Activated CD4-positive, alpha-beta memory T cell treated with anti-CD3 and anti-CD28 coated beads for 36 hours (primary cell): Measurements from ENCODE around the gene TUBB3. TPM values are rescaled to one million over a fixed set of nuclear protein-coding genes. Genes with fewer than 3 reads are reported as not detected.

Experiments used
- CTCF ChIA-PET: fragments of 350-600 bp; sonication (Branson Sonifier 250); formaldehyde crosslinking; loops from one replicate; lab custom pipeline; 2021; ENCODE audit warnings: antibody characterized with exemption, inconsistent platforms; lab: Charles Lee
- POLR2A ChIA-PET: fragments of 350-600 bp; sonication (Branson Sonifier 250); formaldehyde crosslinking; loops from one replicate; lab custom pipeline; 2021; ENCODE audit warnings: antibody characterized with exemption; lab: Charles Lee
- DNase-seq: peaks from one replicate; pipeline ENCODE4 v3.0.0-alpha.2; 2020
- H3K27ac Mint-ChIP-seq: one replicate; pipeline ENCODE4 v1.8.0; 2021; ENCODE audit warnings: mixed read lengths
- H3K27me3 Mint-ChIP-seq: one replicate; pipeline ENCODE4 v1.8.0; 2021; ENCODE audit warnings: mixed read lengths
- H3K36me3 Mint-ChIP-seq: one replicate; pipeline ENCODE4 v1.8.0; 2021; ENCODE audit warnings: mixed read lengths
- H3K4me1 Mint-ChIP-seq: one replicate; pipeline ENCODE4 v1.8.0; 2021; ENCODE audit warnings: low read depth, mixed read lengths
- H3K4me3 Mint-ChIP-seq: one replicate; pipeline ENCODE4 v1.8.0; 2021; ENCODE audit warnings: mild to moderate bottlenecking, mixed read lengths
- H3K9me3 Mint-ChIP-seq: one replicate; pipeline ENCODE4 v1.8.0; 2021; ENCODE audit warnings: mixed read lengths
- intact Hi-C: fragments of 100-400 bp; cut with micrococcal nuclease; formaldehyde crosslinking; loops from one replicate; pipeline ENCODE4 v1.15.1; 2023
- total RNA-seq, 2 experiments: library from RNA; stranded (reverse); gene quantifications; one replicate each; pipeline ENCODE4 v1.2.3, GENCODE V29; 2021

TUBB3 gene
- total RNA-seq, 2 experiments from 2014 or later: 0.99 to 1.4 TPM

- no peak overlapping the region for H3K27ac Mint-ChIP-seq
- peaks cover 33% of the 10 kb centered on the region for H3K36me3 Mint-ChIP-seq
- H3K9me3 Mint-ChIP-seq: no peaks in the 10 kb centered on the region
- no peak overlapping the region for H3K4me3 Mint-ChIP-seq
- ChIA-PET CTCF (interaction anchor here (1.1 kb wide), 1 partner anchor 205 kb away, joined by 3 read pairs; no protein-coding TSS in a partner anchor), POLR2A (no interaction called here)
- no peaks in the 10 kb centered on the region for H3K27me3 Mint-ChIP-seq
- intact Hi-C loops: loop anchor here (5.0 kb wide), 1 partner anchor 203 kb away; the partner anchor contains the start of gene SPATA2L
- DNase-seq: no peak
- H3K4me1 Mint-ChIP-seq: peaks cover 2% of the 10 kb centered on the region
Observed at GRCh38 chr16:89904606-89905510, 18.3 kb upstream of the TUBB3 start.

DNA sequence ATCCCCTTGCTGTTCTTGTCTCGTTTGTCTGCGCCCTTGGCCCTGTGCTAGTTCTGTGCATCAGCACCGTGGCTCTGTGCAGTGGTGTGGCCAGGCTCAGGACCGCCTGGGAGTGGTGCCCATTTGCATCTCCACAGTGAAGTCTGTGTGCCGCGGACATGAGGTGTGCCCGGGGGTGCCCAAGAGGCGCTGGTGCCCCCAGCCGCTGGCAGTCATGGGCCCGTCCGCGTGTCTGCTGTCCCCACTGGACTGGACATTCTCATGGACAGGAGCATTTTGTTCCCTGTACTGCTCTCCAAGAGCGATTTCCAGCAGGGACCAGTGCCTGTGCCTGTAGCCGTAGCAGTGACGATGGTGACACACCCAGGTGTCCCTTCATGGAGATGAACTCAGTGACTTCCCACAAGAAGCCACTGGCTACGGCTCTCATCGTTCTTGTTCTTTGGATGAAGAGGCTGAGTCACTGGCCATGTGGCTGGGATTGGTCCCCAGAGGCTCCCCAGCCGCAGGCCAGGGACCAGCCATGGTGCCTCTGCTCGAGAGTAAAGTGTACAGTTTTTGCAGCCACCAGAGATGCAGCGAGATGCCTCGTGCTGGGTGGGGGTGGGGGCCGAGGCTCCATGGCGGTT is 17.5 kb upstream of the TUBB3 start:
- H3K36me3 Mint-ChIP-seq: peaks cover 36% of the 10 kb centered on the region
- no peaks in the 10 kb centered on the region for H3K4me1 Mint-ChIP-seq
- H3K4me3 Mint-ChIP-seq: no peak overlapping the region
- DNase-seq: no peak
- no peak overlapping the region for H3K27ac Mint-ChIP-seq
- ChIA-PET CTCF (interaction anchor here (1.1 kb wide), 1 partner anchor 205 kb away, joined by 3 read pairs; no protein-coding TSS in a partner anchor), POLR2A (no interaction called here)
- H3K27me3 Mint-ChIP-seq: no peaks in the 10 kb centered on the region
- intact Hi-C loops: loop anchor here (5.0 kb wide), 1 partner anchor 203 kb away; the partner anchor contains the start of gene SPATA2L
- H3K9me3 Mint-ChIP-seq: no peaks in the 10 kb centered on the region

DNA sequence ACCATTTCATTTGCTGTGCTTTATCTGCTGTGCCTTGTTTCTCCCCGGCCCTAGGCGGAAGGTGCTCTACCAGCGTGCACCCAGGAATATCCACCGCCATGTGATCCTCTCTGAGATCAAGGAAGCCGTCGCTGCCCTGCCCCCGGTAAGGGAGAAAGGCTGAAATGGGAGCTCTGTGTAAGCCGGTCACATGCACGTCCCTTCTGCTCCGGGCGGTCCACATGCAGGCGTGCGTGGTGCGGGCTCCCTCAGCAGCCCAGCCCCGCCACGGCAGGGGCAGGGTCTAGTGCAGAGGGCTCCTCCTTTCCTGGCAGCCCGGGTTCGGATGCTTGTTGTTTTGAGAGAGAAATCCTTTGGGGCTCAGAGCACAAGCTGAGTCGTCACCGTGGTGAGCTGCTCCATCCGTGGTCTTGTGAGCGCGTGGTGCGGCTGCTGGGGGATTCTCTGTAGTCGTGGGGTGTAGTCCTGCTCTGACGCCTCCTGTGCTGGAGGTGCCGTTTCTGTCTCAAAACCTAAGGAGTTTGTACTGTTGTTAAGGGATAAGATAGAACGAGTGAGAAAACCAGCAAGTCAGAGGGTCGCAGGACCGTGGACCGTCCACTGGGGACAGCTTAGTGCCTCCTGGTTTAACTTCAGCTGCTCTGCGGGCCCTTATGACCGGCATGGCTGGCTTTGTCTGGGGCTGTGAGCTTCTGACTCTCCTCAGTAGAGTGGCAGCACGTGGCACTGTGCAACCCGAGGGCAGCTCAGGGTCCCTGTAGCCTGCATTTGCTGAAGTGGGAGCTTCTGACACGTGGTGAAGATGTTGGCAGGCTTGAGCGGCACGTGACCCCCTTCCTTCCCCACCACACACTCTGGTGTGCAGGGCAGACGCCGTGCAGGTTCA is 16.8 kb upstream of the TUBB3 start:
- intact Hi-C loops: loop anchor here (5.0 kb wide), 1 partner anchor 204 kb away; the partner anchor contains the start of gene SPATA2L
- DNase-seq: no peak
- Mint-ChIP-seq H3K4me1 (no peaks in the 10 kb centered on the region), H3K4me3 (no peak overlapping the region), H3K36me3 (peaks cover 35% of the 10 kb centered on the region), H3K9me3 (no peaks in the 10 kb centered on the region), H3K27me3 (no peaks in the 10 kb centered on the region), H3K27ac (no peak overlapping the region)
- ChIA-PET CTCF (interaction anchor here (1.3 kb wide), 1 partner anchor 18 kb away, joined by 3 read pairs; no protein-coding TSS in a partner anchor), POLR2A (no interaction called here)

DNA sequence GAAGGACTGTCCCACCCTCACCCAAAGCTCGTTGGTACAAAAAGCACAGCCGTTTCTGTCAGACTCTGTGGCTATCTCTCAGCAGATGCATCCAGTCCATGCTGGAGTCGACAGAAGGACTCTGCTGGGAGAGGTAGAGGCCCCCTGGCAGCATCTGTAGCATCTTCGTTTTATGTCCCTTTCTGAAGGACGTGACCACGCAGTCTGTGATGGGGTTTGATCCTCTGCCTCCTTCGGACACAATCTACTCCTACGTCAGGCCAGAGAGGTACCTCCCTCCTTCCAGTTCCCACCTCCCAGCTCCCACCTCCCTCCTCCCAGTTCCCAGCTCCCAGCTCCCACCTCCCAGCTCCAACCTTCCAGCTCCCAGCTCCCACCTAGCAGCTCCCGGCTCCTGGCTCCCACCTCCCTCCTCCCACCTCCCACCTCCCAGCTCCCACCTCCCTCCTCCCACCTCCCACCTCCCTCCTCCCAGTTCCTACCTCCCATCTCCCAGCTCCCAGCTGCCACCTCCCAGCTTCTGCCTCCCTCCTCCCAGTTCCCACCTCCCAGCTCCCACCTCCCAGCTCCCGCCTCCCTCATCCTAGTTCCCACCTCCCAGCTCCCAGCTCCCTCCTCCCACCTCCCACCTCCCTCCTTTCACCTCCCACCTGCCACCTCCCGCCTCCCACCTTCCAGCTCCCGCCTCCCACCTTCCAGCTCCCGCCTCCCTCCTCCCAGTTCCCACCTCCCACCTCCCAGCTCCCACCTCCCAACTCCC is 15.9 kb upstream of the TUBB3 start:
- H3K4me1 Mint-ChIP-seq: no peaks in the 10 kb centered on the region
- intact Hi-C loops: loop anchor here (5.0 kb wide), 1 partner anchor 205 kb away; the partner anchor contains the start of gene SPATA2L

GRCh38 chr16:89908236-89908635 is 14.9 kb upstream of the TUBB3 start:
- DNase-seq: no peak
- CTCF ChIA-PET: interaction anchor here (0.6 to 2.6 kb wide), 5 partner anchors 9 to 203 kb away, joined by 3 to 8 read pairs (median 3); no protein-coding TSS in a partner anchor
- Mint-ChIP-seq H3K4me3 (no peak overlapping the region), H3K9me3 (no peaks in the 10 kb centered on the region), H3K27me3 (no peaks in the 10 kb centered on the region), H3K4me1 (no peaks in the 10 kb centered on the region), H3K36me3 (peaks cover 39% of the 10 kb centered on the region), H3K27ac (no peak overlapping the region)
- intact Hi-C loops: loop anchor here (5.0 kb wide), 1 partner anchor 206 kb away; the partner anchor contains the start of gene SPATA2L
- POLR2A ChIA-PET: interaction anchor here (0.7 kb wide), 1 partner anchor 42 kb away, joined by 3 read pairs; no protein-coding TSS in a partner anchor

More for the DNA sequence above, 15.9 kb upstream of the TUBB3 start:
- H3K27me3 Mint-ChIP-seq: no peaks in the 10 kb centered on the region
- H3K9me3 Mint-ChIP-seq: no peaks in the 10 kb centered on the region
- H3K27ac Mint-ChIP-seq: no peak overlapping the region
- ChIA-PET CTCF (interaction anchor here (1.0 to 1.3 kb wide), 2 partner anchors 19 to 46 kb away, joined by 3 read pairs; no protein-coding TSS in a partner anchor), POLR2A (interaction anchor here (0.5 to 0.7 kb wide), 2 partner anchors 43 to 61 kb away, joined by 3 read pairs; no protein-coding TSS in a partner anchor)
- H3K4me3 Mint-ChIP-seq: no peak overlapping the region
- no peak for DNase-seq
- peaks cover 37% of the 10 kb centered on the region for H3K36me3 Mint-ChIP-seq

- H3K4me3 Mint-ChIP-seq: no peak overlapping the region
- no peaks in the 10 kb centered on the region for H3K9me3 Mint-ChIP-seq
- no peak overlapping the region for H3K27ac Mint-ChIP-seq
- H3K36me3 Mint-ChIP-seq: peaks cover 41% of the 10 kb centered on the region
- ChIA-PET POLR2A (interaction anchor here (1.2 kb wide), 1 partner anchor 37 kb away, joined by 7 read pairs; the partner anchor contains the start of gene TCF25), CTCF (interaction anchor here (0.6 to 2.6 kb wide), 30 partner anchors 9 to 1101 kb away, joined by 3 to 22 read pairs (median 4); partner anchors contain the start of genes MC1R, TCF25 and TUBB3)
- no peaks in the 10 kb centered on the region for H3K27me3 Mint-ChIP-seq
- peak; percentile 76 for DNase-seq
- intact Hi-C loops: loop anchor here (5.0 kb wide), 1 partner anchor 208 kb away; the partner anchor contains the start of gene SPATA2L
- H3K4me1 Mint-ChIP-seq: no peaks in the 10 kb centered on the region
Observed at GRCh38 chr16:89909777-89910716, 13.1 kb upstream of the TUBB3 start.

DNA sequence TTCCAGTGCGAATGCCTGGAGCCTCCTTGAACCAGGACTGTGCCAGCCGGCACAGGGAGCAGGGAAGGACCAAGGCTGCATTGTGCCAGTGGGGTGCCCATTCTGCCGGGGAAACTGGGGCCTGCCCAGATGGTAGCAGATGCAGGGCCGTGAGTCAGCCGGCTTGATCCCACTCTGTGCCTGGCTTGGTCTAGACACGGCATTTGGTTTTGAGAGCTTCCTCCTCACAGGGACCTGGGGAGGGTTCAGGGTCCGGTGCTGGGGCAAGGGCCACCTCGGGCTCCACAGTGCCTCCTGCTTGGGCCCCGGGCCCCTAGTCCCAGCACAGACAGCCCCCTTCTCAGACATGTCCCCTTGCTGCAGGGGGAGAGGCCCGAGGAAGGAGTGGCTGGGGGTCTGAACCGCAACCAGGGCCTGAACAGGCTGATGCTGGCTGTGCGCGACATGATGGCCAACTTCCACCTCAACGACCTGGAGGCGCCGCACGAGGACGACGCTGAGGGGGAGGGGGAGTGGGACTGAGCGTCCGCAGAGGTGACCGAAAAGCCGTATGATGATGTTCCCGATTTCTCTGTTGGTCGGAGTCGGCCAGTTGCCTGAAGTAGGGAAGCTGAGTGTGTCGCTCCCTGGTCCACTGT is 12.3 kb upstream of the TUBB3 start:
- Mint-ChIP-seq H3K36me3 (peaks cover 36% of the 10 kb centered on the region), H3K27ac (no peak overlapping the region), H3K27me3 (no peaks in the 10 kb centered on the region), H3K4me3 (no peak overlapping the region), H3K4me1 (no peaks in the 10 kb centered on the region), H3K9me3 (no peaks in the 10 kb centered on the region)
- no peak for DNase-seq
- intact Hi-C loops: no loop called here
- ChIA-PET CTCF (interaction anchor here (0.8 to 2.6 kb wide), 25 partner anchors 8 to 1101 kb away, joined by 3 to 22 read pairs (median 4); partner anchors contain the start of genes MC1R, TCF25 and TUBB3), POLR2A (interaction anchor here (1.2 kb wide), 1 partner anchor 38 kb away, joined by 7 read pairs; the partner anchor contains the start of gene TCF25)

- peaks cover 33% of the 10 kb centered on the region for H3K36me3 Mint-ChIP-seq
- no peak for DNase-seq
- ChIA-PET CTCF (interaction anchor here (1.4 to 2.1 kb wide), 3 partner anchors 12 to 211 kb away, joined by 4 to 22 read pairs (median 16); partner anchors contain the start of gene TUBB3), POLR2A (no interaction called here)
- intact Hi-C loops: no loop called here
- H3K4me3 Mint-ChIP-seq: no peak overlapping the region
- H3K27ac Mint-ChIP-seq: no peak overlapping the region
- peaks cover 2% of the 10 kb centered on the region for H3K27me3 Mint-ChIP-seq
- H3K9me3 Mint-ChIP-seq: no peaks in the 10 kb centered on the region
- H3K4me1 Mint-ChIP-seq: peaks cover 3% of the 10 kb centered on the region
Observed at GRCh38 chr16:89911375-89911774, 11.8 kb upstream of the TUBB3 start.

GRCh38 chr16:89912143-89912542 is 11.0 kb upstream of the TUBB3 start:
- H3K9me3 Mint-ChIP-seq: no peaks in the 10 kb centered on the region
- DNase-seq: no peak
- H3K4me3 Mint-ChIP-seq: no peak overlapping the region
- no peak overlapping the region for H3K27ac Mint-ChIP-seq
- intact Hi-C loops: no loop called here
- H3K36me3 Mint-ChIP-seq: peaks cover 27% of the 10 kb centered on the region
- peaks cover 3% of the 10 kb centered on the region for H3K4me1 Mint-ChIP-seq
- peaks cover 2% of the 10 kb centered on the region for H3K27me3 Mint-ChIP-seq
- CTCF ChIA-PET: no interaction called here
- POLR2A ChIA-PET: interaction anchor here (1.1 kb wide), 1 partner anchor 10 kb away, joined by 3 read pairs; no protein-coding TSS in a partner anchor
